ENCODE results near the gene SPSB1. TPM values are rescaled to one million over a fixed set of nuclear protein-coding genes. Genes with fewer than 3 reads are reported as not detected.

SPSB1 gene
- total and polyA plus RNA-seq, 8 donors = 2.3 to 28.7 (median 14.9) TPM

- intact Hi-C loops (cut with DNase I; ENCODE audit: low total_unique reads) = no loop called here
- Histone ChIP-seq H3K4me1 (peaks cover 0 to 14% (median 12%) of the 10 kb centered on the region in 4 donors), H3K4me3 (no peak overlapping the region), H3K27ac (no peak overlapping the region), H3K27me3 (no peaks in the 10 kb centered on the region), H3K36me3 (no peaks in the 10 kb centered on the region), H3K9me3 (no peaks in the 10 kb centered on the region)
- TF ChIP-seq EP300 (IDR thresholded peaks at IDR 0.05) (no peak), CTCF (IDR thresholded peaks at IDR 0.05) (no peak), POLR2A (IDR thresholded peaks at IDR 0.05) (no peak), POLR2AphosphoS5 (IDR thresholded peaks at IDR 0.05) (no peak)
- 86 to 96% (median 91%) methylated on average over 6 of the region's 6 CpGs for WGBS, 5 donors
- DNase-seq = no peak
These were observed 98.9 kb downstream of the SPSB1 start for GRCh38 chr1:9391620-9392019.

DNA sequence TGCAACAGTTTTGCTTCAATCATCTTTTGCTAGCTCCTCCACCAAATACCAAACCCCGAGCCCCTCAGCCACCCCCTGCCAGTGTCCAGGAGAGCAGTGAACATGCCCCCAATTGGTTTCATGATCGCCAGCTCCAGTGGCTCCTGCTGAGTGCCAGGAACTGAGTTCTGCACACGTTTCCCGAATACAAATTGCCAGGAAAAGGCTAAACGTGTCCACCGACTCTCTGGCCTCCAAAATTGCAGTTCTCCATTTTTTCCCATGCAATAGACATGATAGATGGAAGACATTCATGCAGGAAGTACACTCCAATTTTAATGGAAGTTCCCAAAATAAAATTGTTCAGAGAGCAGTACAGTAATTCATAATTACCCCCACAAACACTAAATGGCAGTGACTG, 101.3 kb downstream of the SPSB1 start:
- WGBS, 5 donors = 62 to 88% (median 67%) methylated on average over 6 of the region's 6 CpGs
- DNase-seq = no peak
- Histone ChIP-seq H3K4me3 (no peak overlapping the region), H3K27ac (no peak overlapping the region), H3K36me3 (no peaks in the 10 kb centered on the region), H3K4me1 (peaks cover under 1 to 7% (median 3%) of the 10 kb centered on the region in 4 donors), H3K27me3 (no peaks in the 10 kb centered on the region), H3K9me3 (no peaks in the 10 kb centered on the region)
- intact Hi-C loops (cut with DNase I; ENCODE audit: low total_unique reads) = no loop called here
- TF ChIP-seq POLR2A (IDR thresholded peaks at IDR 0.05) (no peak), CTCF (IDR thresholded peaks at IDR 0.05) (no peak), EP300 (IDR thresholded peaks at IDR 0.05) (no peak), POLR2AphosphoS5 (IDR thresholded peaks at IDR 0.05) (no peak)

- no peak for DNase-seq
- Histone ChIP-seq H3K9me3 (no peaks in the 10 kb centered on the region), H3K4me3 (no peak overlapping the region), H3K27me3 (no peaks in the 10 kb centered on the region), H3K27ac (no peak overlapping the region), H3K36me3 (no peaks in the 10 kb centered on the region), H3K4me1 (peaks cover 6 to 15% (median 11%) of the 10 kb centered on the region in 4 donors)
- 87 to 97% (median 95%) methylated on average over 7 of the region's 7 CpGs for WGBS, 5 donors
- TF ChIP-seq POLR2A (IDR thresholded peaks at IDR 0.05) = no peak
- no peak for TF ChIP-seq POLR2AphosphoS5 (IDR thresholded peaks at IDR 0.05)
- no peak for TF ChIP-seq EP300 (IDR thresholded peaks at IDR 0.05)
- no peak for TF ChIP-seq CTCF (IDR thresholded peaks at IDR 0.05)
- intact Hi-C loops (cut with DNase I; ENCODE audit: low total_unique reads) = no loop called here
These were observed 102.3 kb downstream of the SPSB1 start for GRCh38 chr1:9395018-9395417.

- no peak for TF ChIP-seq POLR2AphosphoS5 (IDR thresholded peaks at IDR 0.05)
- no peak for TF ChIP-seq CTCF (IDR thresholded peaks at IDR 0.05)
- TF ChIP-seq POLR2A (IDR thresholded peaks at IDR 0.05) = no peak
- TF ChIP-seq EP300 (IDR thresholded peaks at IDR 0.05) = no peak
- 86 to 96% (median 94%) methylated on average over 6 of the region's 6 CpGs for WGBS, 5 donors
These were observed 104.4 kb downstream of the SPSB1 start for GRCh38 chr1:9397047-9397446.

More at GRCh38 chr1:9397047-9397446, 104.4 kb downstream of the SPSB1 start:
- no peak for DNase-seq
- Histone ChIP-seq H3K27me3 (no peaks in the 10 kb centered on the region), H3K4me1 (peaks cover 26 to 35% (median 31%) of the 10 kb centered on the region in 4 donors), H3K27ac (peak overlapping the region in 2 of 5 donors; percentile 33 to 45), H3K9me3 (no peaks in the 10 kb centered on the region), H3K4me3 (no peak overlapping the region), H3K36me3 (no peaks in the 10 kb centered on the region)
- intact Hi-C loops (cut with DNase I; ENCODE audit: low total_unique reads) = no loop called here

Data from stomach (tissue), 9 donors.